Stimulated activated memory B cell treated with anti-CD40 and anti-IgM and Interleukin-4, amounts not matched to agents 10 μg/mL and 1 μg/mL and 100 μg/mL, for 72 hours (primary cell): ENCODE data around the gene TOGARAM2.
A peak's percentile ranks its signal among the peaks of the same experiment; 100 is the strongest.

Experiments used
- ATAC-seq: fragments of 150-1000 bp; cut with Tn5 transposase; 2 replicates; pipeline ENCODE4 v1.10.0; 2021
- H3K27ac Mint-ChIP-seq: one replicate; pipeline ENCODE4 v1.8.0; 2022; ENCODE audit warnings: mild to moderate bottlenecking, mixed read lengths
- H3K27me3 Mint-ChIP-seq: one replicate; pipeline ENCODE4 v1.8.0; 2022; ENCODE audit warnings: mixed read lengths
- H3K36me3 Mint-ChIP-seq: one replicate; pipeline ENCODE4 v1.8.0; 2022; ENCODE audit warnings: mixed read lengths
- H3K4me1 Mint-ChIP-seq: one replicate; pipeline ENCODE4 v1.8.0; 2022; ENCODE audit warnings: mixed read lengths
- H3K4me3 Mint-ChIP-seq: one replicate; pipeline ENCODE4 v1.8.0; 2022; ENCODE audit warnings: mild to moderate bottlenecking, moderate library complexity, mixed read lengths
- H3K9me3 Mint-ChIP-seq: one replicate; pipeline ENCODE4 v1.8.0; 2022; ENCODE audit warnings: mixed read lengths

Gene TOGARAM2

DNA sequence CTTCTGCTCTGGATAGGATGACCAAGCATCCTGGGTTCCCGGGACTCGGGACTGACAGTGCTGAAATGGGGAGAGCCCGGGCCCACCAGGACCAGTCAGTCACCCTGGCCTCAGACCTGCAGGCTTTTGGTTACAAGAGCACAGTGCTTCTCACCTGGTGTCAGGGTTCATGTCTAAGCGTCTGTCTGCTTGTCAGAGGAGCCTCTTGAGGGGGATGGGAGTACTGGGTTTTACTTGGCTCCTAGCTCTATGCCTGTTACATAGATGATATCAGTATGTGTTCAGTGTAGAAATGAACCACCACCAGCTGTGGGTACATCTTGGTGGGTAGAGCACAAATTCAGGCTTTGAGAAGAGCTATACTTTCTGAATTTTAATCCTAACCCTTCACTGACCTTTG is 63.4 kb downstream of the TOGARAM2 start:
- no peak overlapping the region for H3K4me3 Mint-ChIP-seq
- H3K36me3 Mint-ChIP-seq = no peaks in the 10 kb centered on the region
- no peaks in the 10 kb centered on the region for H3K9me3 Mint-ChIP-seq
- H3K4me1 Mint-ChIP-seq = no peaks in the 10 kb centered on the region
- ATAC-seq = peak; percentile 25
- H3K27me3 Mint-ChIP-seq = no peaks in the 10 kb centered on the region
- no peak overlapping the region for H3K27ac Mint-ChIP-seq

DNA sequence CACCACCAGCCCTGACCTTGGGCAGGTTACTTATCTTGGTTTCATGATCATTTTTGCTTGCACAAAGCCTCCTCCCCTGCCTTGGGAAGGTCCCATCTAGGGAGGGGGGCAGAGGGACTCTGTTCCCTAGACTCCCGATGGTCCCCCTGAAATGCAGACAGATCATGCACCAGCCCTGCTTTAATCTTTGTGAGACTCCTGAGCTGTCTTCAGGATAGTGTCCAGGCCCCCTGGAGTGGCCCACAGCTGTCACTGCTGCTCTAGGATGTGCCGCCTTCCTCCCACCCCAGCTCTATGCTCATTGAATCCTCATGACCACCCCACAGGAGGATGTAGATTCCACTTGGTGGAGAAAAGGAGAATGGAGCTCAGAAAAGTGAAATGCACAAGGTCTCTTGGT is 65.2 kb downstream of the TOGARAM2 start:
- Mint-ChIP-seq H3K27me3 (no peaks in the 10 kb centered on the region), H3K27ac (no peak overlapping the region), H3K4me3 (no peak overlapping the region), H3K36me3 (no peaks in the 10 kb centered on the region), H3K9me3 (no peaks in the 10 kb centered on the region), H3K4me1 (no peaks in the 10 kb centered on the region)
- no peak for ATAC-seq

GRCh38 chr2:29047083-29047845 is 66.2 kb downstream of the TOGARAM2 start:
- no peak overlapping the region for H3K27ac Mint-ChIP-seq
- H3K4me1 Mint-ChIP-seq = no peaks in the 10 kb centered on the region
- H3K4me3 Mint-ChIP-seq = no peak overlapping the region
- no peak for ATAC-seq
- H3K9me3 Mint-ChIP-seq = no peaks in the 10 kb centered on the region
- H3K27me3 Mint-ChIP-seq = no peaks in the 10 kb centered on the region
- H3K36me3 Mint-ChIP-seq = no peaks in the 10 kb centered on the region

GRCh38 chr2:29050591-29050990 is 69.5 kb downstream of the TOGARAM2 start:
- no peaks in the 10 kb centered on the region for H3K27me3 Mint-ChIP-seq
- no peak overlapping the region for H3K4me3 Mint-ChIP-seq
- H3K9me3 Mint-ChIP-seq = no peaks in the 10 kb centered on the region
- no peak overlapping the region for H3K27ac Mint-ChIP-seq
- no peak for ATAC-seq
- no peaks in the 10 kb centered on the region for H3K36me3 Mint-ChIP-seq
- no peaks in the 10 kb centered on the region for H3K4me1 Mint-ChIP-seq

DNA sequence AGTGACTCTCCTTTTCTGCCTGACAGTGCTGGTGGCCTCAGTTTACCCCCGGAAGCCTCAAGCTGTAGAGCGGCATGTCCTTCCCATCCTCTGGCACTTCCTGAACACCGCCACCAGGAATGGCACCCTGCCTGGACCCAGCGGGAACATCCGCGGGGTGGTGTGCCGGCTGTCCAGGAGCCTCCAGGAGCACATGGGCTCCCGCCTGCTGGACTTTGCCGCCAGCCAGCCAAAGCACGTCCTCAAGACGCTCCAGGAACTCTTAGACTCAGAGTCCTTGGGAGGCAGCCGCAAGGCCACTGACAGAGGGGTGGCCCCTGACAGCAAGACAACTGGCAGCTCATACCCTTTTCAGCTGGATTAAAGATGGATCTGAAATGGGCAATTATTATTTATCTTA is 70.6 kb downstream of the TOGARAM2 start:
- no peaks in the 10 kb centered on the region for H3K4me1 Mint-ChIP-seq
- H3K4me3 Mint-ChIP-seq = no peak overlapping the region
- no peaks in the 10 kb centered on the region for H3K36me3 Mint-ChIP-seq

DNA sequence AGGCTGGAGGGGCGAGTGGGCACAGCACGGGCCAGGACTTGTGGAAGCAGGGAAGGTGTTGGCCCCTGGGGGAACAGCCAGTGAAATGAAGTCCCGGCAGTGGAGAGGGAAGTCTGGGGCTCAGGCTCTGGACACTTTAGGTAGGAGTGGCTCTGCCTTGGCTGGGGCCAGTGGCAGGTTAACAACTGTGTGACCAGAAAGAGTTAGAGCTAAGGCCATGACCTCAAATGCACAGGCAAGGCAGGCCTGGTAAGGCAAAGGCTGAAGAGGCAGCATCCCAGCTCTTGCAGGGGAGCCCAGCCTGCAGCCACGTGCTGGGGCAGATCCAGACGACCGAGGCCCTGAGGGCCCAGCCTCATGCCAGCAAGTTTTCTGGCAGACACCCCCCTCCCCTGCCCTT is 71.7 kb downstream of the TOGARAM2 start:
- Mint-ChIP-seq H3K4me1 (no peaks in the 10 kb centered on the region), H3K9me3 (no peaks in the 10 kb centered on the region), H3K36me3 (no peaks in the 10 kb centered on the region), H3K27me3 (no peaks in the 10 kb centered on the region), H3K27ac (no peak overlapping the region), H3K4me3 (no peak overlapping the region)
- ATAC-seq = no peak

More for the DNA sequence above, 70.6 kb downstream of the TOGARAM2 start:
- Mint-ChIP-seq H3K9me3 (no peaks in the 10 kb centered on the region), H3K27ac (no peak overlapping the region), H3K27me3 (no peaks in the 10 kb centered on the region)
- ATAC-seq = no peak

DNA sequence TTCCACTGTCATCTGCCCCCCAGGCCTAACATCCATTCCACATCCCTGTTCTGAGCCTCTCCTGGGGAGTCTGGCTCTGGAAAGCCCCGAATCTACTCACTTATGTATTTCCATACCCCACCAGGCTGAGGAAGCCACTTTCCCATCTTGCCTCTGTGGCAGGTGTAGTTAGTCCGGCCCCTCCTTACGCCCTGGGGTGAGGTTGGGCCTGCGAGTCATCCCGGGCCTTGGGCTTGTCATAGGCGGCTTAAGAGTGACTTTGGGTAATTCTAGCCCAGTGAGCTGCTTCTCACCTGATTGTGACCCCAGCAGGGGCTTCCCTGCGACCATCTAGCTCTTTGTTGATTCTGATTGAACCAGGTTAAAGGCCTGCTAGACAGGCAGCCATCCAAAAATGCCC is 72.1 kb downstream of the TOGARAM2 start:
- no peak overlapping the region for H3K4me3 Mint-ChIP-seq
- no peaks in the 10 kb centered on the region for H3K36me3 Mint-ChIP-seq
- no peak for ATAC-seq
- H3K9me3 Mint-ChIP-seq = no peaks in the 10 kb centered on the region
- no peaks in the 10 kb centered on the region for H3K4me1 Mint-ChIP-seq
- H3K27me3 Mint-ChIP-seq = no peaks in the 10 kb centered on the region
- H3K27ac Mint-ChIP-seq = no peak overlapping the region

GRCh38 chr2:29053670-29054400 is 72.7 kb downstream of the TOGARAM2 start:
- no peaks in the 10 kb centered on the region for H3K27me3 Mint-ChIP-seq

GRCh38 chr2:29054430-29054829 is 73.3 kb downstream of the TOGARAM2 start:
- ATAC-seq = no peak
- no peaks in the 10 kb centered on the region for H3K9me3 Mint-ChIP-seq
- H3K27me3 Mint-ChIP-seq = no peaks in the 10 kb centered on the region
- H3K4me3 Mint-ChIP-seq = no peak overlapping the region
- no peaks in the 10 kb centered on the region for H3K36me3 Mint-ChIP-seq
- no peak overlapping the region for H3K27ac Mint-ChIP-seq
- H3K4me1 Mint-ChIP-seq = no peaks in the 10 kb centered on the region

More at GRCh38 chr2:29053670-29054400, 72.7 kb downstream of the TOGARAM2 start:
- no peaks in the 10 kb centered on the region for H3K36me3 Mint-ChIP-seq
- ATAC-seq = no peak
- H3K27ac Mint-ChIP-seq = no peak overlapping the region
- H3K9me3 Mint-ChIP-seq = no peaks in the 10 kb centered on the region
- H3K4me1 Mint-ChIP-seq = no peaks in the 10 kb centered on the region
- H3K4me3 Mint-ChIP-seq = no peak overlapping the region

GRCh38 chr2:29055601-29056000 is 74.5 kb downstream of the TOGARAM2 start:
- H3K4me1 Mint-ChIP-seq = no peaks in the 10 kb centered on the region
- no peak overlapping the region for H3K27ac Mint-ChIP-seq
- no peaks in the 10 kb centered on the region for H3K27me3 Mint-ChIP-seq
- H3K4me3 Mint-ChIP-seq = no peak overlapping the region
- no peak for ATAC-seq
- H3K9me3 Mint-ChIP-seq = no peaks in the 10 kb centered on the region
- no peaks in the 10 kb centered on the region for H3K36me3 Mint-ChIP-seq

GRCh38 chr2:29056452-29056851 is 75.4 kb downstream of the TOGARAM2 start:
- no peaks in the 10 kb centered on the region for H3K27me3 Mint-ChIP-seq
- H3K4me1 Mint-ChIP-seq = no peaks in the 10 kb centered on the region
- no peaks in the 10 kb centered on the region for H3K9me3 Mint-ChIP-seq
- H3K4me3 Mint-ChIP-seq = no peak overlapping the region
- no peak for ATAC-seq
- no peaks in the 10 kb centered on the region for H3K36me3 Mint-ChIP-seq
- H3K27ac Mint-ChIP-seq = no peak overlapping the region

DNA sequence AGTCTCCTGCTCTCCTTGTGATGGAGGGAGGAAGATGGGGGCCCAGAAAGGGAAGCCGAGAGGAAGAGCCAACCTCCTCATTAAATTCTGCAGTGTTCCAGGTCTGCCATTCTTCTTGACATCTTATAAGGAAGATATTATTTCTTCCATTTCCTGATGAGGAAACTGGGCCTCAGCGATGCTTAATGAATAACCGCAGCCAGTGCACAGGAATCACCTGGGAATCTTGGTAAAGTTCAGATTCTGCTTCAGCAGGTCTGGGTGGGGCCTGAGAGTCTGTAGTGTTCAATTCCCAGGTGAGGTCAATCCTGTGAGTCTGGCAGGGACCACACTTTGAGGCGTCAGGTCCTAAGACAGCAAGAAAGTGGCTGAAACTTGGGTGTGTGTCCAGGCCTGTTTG is 75.9 kb downstream of the TOGARAM2 start:
- no peaks in the 10 kb centered on the region for H3K9me3 Mint-ChIP-seq
- H3K4me1 Mint-ChIP-seq = no peaks in the 10 kb centered on the region
- H3K27ac Mint-ChIP-seq = no peak overlapping the region
- no peaks in the 10 kb centered on the region for H3K27me3 Mint-ChIP-seq
- no peak overlapping the region for H3K4me3 Mint-ChIP-seq
- no peak for ATAC-seq
- no peaks in the 10 kb centered on the region for H3K36me3 Mint-ChIP-seq

- no peaks in the 10 kb centered on the region for H3K27me3 Mint-ChIP-seq
- no peak for ATAC-seq
- H3K9me3 Mint-ChIP-seq = no peaks in the 10 kb centered on the region
- no peak overlapping the region for H3K4me3 Mint-ChIP-seq
- no peak overlapping the region for H3K27ac Mint-ChIP-seq
- H3K4me1 Mint-ChIP-seq = no peaks in the 10 kb centered on the region
- no peaks in the 10 kb centered on the region for H3K36me3 Mint-ChIP-seq
Measured at GRCh38 chr2:29059624-29060023, 78.5 kb downstream of the TOGARAM2 start.

- Mint-ChIP-seq H3K27ac (no peak overlapping the region), H3K27me3 (no peaks in the 10 kb centered on the region), H3K4me3 (no peak overlapping the region), H3K4me1 (no peaks in the 10 kb centered on the region), H3K9me3 (no peaks in the 10 kb centered on the region), H3K36me3 (no peaks in the 10 kb centered on the region)
- no peak for ATAC-seq
Measured at GRCh38 chr2:29060441-29060840, 79.3 kb downstream of the TOGARAM2 start.

DNA sequence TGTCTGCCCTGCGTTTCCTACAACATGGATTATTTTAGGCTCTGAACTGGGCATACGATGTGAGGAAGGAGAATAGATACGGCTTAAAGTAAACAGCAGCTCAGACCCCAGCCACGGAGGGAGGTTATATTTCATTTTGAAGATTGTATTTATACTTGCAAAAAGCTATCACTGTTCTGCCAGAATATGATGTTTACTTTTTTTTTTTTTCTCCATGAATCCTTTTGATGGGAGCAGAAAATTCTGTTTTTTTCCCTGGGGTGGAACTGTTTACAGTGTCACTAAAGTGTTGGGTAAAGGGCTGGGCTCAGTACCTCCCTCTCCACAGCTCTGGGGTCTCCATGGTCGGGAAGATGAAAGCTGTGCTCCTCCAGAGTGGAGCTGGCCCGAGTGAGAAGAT is 80.1 kb downstream of the TOGARAM2 start:
- Mint-ChIP-seq H3K4me1 (no peaks in the 10 kb centered on the region), H3K4me3 (no peak overlapping the region), H3K27ac (no peak overlapping the region), H3K27me3 (no peaks in the 10 kb centered on the region), H3K36me3 (no peaks in the 10 kb centered on the region), H3K9me3 (no peaks in the 10 kb centered on the region)
- ATAC-seq = no peak

DNA sequence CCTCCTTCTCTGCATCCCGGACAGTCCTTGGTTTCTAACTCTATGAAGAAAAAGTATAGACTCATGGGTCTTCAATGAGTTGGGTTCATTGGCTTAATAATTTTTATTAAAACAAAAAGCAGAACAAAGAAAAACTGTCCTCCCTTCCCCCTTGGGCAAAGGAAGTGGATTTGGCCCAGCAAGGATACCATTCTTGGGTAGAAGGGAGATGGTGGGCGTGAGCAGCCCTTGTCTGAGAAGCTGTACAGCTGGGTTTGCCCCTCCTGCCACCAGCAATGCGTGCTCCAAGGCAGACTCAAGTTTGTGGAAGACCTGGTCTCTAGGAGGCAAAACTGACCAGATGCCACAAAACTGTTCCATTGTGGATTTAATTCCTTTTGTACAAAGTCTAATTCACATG is 80.5 kb downstream of the TOGARAM2 start:
- no peaks in the 10 kb centered on the region for H3K36me3 Mint-ChIP-seq
- no peak for ATAC-seq
- no peaks in the 10 kb centered on the region for H3K4me1 Mint-ChIP-seq
- no peak overlapping the region for H3K27ac Mint-ChIP-seq
- no peak overlapping the region for H3K4me3 Mint-ChIP-seq
- no peaks in the 10 kb centered on the region for H3K9me3 Mint-ChIP-seq
- no peaks in the 10 kb centered on the region for H3K27me3 Mint-ChIP-seq
